Retinal pigment epithelial cell (primary cell): ENCODE measurements around the gene PLXNA2.

Experiments
- DNase-seq: peaks from one replicate; pipeline ENCODE4 v3.0.0-alpha.2; 2010; ENCODE audit warnings: low read depth
- H3K4me3 ChIP-seq: 2 replicates; pipeline ENCODE4 v1.5.1; 2011; ENCODE audit warnings: mild to moderate bottlenecking, low read length, control low read depth, moderate library complexity
- CTCF ChIP-seq: conservative IDR thresholded peaks from 2 replicates; pipeline ENCODE4 v1.5.1; 2011; ENCODE audit warnings: low read depth, low read length, control low read depth, inconsistent platforms

The PLXNA2 gene

GRCh38 chr1:208243967-208244916 is at the start of gene PLXNA2:
PLXNA2 (minus strand) TSS chr1:208244384; CDS start chr1:208217922, 26,462 bp downstream.
- TF ChIP-seq CTCF = no peak
- no peak for DNase-seq
- H3K4me3 ChIP-seq = peak within 1 kb of the TSS; percentile 75

GRCh38 chr1:208292908-208293307 is 48.7 kb upstream of the PLXNA2 start:
- no peak for TF ChIP-seq CTCF
- H3K4me3 ChIP-seq = no peak overlapping the region
- no peak for DNase-seq

GRCh38 chr1:208291923-208292711 is 47.9 kb upstream of the PLXNA2 start:
- H3K4me3 ChIP-seq = no peak overlapping the region
- no peak for DNase-seq
- no peak for TF ChIP-seq CTCF

- no peak for DNase-seq
- TF ChIP-seq CTCF = no peak
- H3K4me3 ChIP-seq = no peak overlapping the region
Observed at GRCh38 chr1:208291129-208291528, 46.9 kb upstream of the PLXNA2 start.

GRCh38 chr1:208289716-208290115 is 45.5 kb upstream of the PLXNA2 start:
- TF ChIP-seq CTCF = no peak
- no peak for DNase-seq
- H3K4me3 ChIP-seq = no peak overlapping the region

GRCh38 chr1:208288495-208288894 is 44.3 kb upstream of the PLXNA2 start:
- H3K4me3 ChIP-seq = no peak overlapping the region
- no peak for DNase-seq
- no peak for TF ChIP-seq CTCF
